NB4 (cell line): ENCODE results near the gene ABCC12.

Source experiments
- DNase-seq: peaks from one replicate; pipeline ENCODE4 v3.0.0; 2010; ENCODE audit warnings: low read depth
- H3K4me3 ChIP-seq: one replicate; pipeline ENCODE4 v1.5.1; 2011; ENCODE audit warnings: mild to moderate bottlenecking, low read depth, low read length, moderate library complexity
- MYC ChIP-seq: IDR thresholded peaks from 2 replicates; pipeline ENCODE4 v1.6.1; 2011; ENCODE audit warnings: low read depth, low read length
- POLR2A ChIP-seq: IDR thresholded peaks from 2 replicates; pipeline ENCODE4 v1.6.1; 2011; ENCODE audit warnings: mild to moderate bottlenecking; ENCODE audit not compliant: insufficient read length; ENCODE audit errors: extremely low read depth
- TF ChIP-seq, protein P1 (sequence below): IDR thresholded peaks from one replicate; pipeline ENCODE4 v1.5.1; 2012; ENCODE audit warnings: low read depth, low read length
- TF ChIP-seq, protein P2 (sequence below): IDR thresholded peaks from 2 replicates; pipeline ENCODE4 v1.6.1; 2011; ENCODE audit warnings: low read depth, low read length

The ABCC12 gene

DNA sequence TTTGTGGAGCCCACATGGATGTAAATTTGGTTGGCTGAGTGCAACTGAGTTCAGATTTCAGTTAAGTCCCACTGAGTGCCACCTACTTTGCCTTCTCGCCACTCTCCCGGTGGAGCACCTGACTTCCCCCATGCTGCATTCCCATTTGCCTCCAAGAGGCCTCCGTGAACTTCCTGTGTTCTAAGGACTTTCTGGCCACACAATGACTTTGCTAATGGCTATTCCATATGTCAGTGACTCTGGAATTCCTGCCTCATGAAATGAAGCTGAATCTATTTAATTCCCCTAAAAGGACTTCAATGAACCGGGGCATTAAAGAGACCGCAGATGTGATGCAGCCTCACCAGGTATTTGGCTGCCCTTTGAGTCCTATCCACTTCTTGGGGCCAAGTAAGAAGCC lies 29.9 kb downstream of the ABCC12 start:
- no peak overlapping the region for H3K4me3 ChIP-seq
- no peak for DNase-seq
- no peak for TF ChIP-seq POLR2A
- TF ChIP-seq, protein P1, sequence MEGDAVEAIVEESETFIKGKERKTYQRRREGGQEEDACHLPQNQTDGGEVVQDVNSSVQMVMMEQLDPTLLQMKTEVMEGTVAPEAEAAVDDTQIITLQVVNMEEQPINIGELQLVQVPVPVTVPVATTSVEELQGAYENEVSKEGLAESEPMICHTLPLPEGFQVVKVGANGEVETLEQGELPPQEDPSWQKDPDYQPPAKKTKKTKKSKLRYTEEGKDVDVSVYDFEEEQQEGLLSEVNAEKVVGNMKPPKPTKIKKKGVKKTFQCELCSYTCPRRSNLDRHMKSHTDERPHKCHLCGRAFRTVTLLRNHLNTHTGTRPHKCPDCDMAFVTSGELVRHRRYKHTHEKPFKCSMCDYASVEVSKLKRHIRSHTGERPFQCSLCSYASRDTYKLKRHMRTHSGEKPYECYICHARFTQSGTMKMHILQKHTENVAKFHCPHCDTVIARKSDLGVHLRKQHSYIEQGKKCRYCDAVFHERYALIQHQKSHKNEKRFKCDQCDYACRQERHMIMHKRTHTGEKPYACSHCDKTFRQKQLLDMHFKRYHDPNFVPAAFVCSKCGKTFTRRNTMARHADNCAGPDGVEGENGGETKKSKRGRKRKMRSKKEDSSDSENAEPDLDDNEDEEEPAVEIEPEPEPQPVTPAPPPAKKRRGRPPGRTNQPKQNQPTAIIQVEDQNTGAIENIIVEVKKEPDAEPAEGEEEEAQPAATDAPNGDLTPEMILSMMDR = no peak
- TF ChIP-seq, protein P2, sequence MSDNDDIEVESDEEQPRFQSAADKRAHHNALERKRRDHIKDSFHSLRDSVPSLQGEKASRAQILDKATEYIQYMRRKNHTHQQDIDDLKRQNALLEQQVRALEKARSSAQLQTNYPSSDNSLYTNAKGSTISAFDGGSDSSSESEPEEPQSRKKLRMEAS = no peak
- TF ChIP-seq MYC = no peak

DNA sequence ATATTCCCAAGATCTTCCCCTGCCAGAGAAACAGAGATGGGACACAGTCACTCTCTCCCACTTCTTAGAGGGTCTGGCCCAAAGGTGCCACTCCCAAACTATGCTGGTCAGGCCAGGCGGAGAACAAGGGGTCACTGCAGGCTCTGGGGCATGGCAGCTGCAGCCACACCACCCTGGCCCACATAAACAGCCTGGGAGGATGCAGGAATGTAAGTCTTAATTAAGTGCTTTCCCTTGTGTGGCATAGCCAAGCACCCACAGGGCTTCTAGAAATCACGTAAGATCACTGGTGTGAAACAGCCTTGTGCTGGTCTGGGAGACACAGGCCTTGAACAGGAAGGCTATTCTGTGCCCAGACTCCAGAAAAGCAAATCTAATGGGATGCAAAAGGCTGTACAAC lies 31.5 kb downstream of the ABCC12 start:
- no peak overlapping the region for H3K4me3 ChIP-seq
- no peak for DNase-seq
- TF ChIP-seq, protein P2 = no peak
- no peak for TF ChIP-seq MYC
- no peak for TF ChIP-seq POLR2A

DNA sequence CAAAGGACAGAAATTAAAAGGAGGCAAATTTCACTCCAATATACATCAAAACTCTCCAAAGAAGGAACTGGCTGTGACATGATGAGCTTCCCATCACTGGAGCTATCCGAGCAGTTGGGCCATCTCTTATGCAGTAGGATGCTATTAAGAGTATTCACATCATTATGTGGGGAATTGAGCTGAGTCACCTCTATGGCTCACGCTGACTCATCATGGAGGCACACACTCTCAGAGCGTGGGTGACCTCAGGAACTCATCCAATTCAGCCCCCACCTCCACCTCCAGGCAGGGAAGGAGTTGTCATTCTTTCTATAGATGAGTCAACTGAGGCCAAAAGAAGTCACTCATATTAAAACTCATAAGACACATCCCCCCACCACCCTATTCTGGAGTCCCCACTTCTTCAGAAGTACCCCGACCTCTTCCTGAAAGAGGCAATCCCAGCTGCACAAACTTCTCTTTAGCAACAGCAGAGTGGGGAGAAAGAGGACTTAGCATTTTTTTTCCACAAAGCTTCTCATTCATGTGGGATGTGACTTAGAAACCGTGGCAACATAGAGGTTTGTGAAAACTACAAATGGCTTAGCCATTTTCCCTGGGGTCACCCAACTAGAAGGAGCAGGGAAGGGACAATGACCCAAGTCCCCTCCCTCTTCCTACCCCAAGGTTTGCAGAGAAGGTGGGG lies 32.5 kb downstream of the ABCC12 start:
- H3K4me3 ChIP-seq = no peak overlapping the region
- DNase-seq = peak; percentile 79
- TF ChIP-seq, protein P1 = no peak

DNA sequence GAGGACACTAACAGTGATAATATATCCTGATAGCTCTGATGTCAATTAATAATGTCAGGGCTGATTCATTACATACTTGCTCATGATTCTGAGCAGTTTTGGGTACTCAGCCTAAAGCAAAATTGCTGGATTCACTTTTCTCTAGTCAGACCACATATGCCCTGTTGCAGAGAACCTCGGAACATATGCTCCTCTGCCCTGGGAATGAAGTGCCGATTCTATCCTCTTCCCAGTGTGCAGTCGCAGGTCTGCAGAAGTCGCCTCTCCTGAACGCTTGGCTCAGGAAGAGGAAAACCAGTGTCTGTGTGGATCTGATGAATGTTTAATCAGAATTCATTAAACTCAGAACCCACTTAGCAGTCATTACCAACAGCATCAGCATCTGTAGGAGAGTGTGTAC lies 34.5 kb downstream of the ABCC12 start:
- no peak overlapping the region for H3K4me3 ChIP-seq
- no peak for DNase-seq
- TF ChIP-seq, protein P2 = no peak

DNA sequence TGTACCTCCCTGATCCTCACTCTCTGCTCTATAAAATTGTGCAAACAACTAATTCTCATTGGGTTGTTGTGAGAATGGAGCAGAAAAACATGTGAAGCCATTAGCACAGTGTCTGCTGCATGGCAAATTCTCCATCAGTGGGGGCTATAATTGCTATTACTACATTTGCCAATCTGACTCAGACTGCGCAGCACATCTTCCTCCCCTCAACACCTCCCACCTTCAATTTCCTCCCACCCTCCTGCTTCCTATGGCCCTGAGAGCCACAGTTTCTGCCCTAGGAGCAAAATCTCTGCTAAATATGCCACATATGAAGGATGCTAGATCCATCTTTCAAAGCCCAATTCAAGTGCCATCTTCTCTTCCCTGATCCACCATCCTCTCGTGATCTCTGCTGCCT lies 37.0 kb downstream of the ABCC12 start:
- no peak overlapping the region for H3K4me3 ChIP-seq
- TF ChIP-seq, protein P1 = no peak
- TF ChIP-seq MYC (no peak), POLR2A (no peak)
- TF ChIP-seq, protein P2 = no peak
- DNase-seq = no peak

DNA sequence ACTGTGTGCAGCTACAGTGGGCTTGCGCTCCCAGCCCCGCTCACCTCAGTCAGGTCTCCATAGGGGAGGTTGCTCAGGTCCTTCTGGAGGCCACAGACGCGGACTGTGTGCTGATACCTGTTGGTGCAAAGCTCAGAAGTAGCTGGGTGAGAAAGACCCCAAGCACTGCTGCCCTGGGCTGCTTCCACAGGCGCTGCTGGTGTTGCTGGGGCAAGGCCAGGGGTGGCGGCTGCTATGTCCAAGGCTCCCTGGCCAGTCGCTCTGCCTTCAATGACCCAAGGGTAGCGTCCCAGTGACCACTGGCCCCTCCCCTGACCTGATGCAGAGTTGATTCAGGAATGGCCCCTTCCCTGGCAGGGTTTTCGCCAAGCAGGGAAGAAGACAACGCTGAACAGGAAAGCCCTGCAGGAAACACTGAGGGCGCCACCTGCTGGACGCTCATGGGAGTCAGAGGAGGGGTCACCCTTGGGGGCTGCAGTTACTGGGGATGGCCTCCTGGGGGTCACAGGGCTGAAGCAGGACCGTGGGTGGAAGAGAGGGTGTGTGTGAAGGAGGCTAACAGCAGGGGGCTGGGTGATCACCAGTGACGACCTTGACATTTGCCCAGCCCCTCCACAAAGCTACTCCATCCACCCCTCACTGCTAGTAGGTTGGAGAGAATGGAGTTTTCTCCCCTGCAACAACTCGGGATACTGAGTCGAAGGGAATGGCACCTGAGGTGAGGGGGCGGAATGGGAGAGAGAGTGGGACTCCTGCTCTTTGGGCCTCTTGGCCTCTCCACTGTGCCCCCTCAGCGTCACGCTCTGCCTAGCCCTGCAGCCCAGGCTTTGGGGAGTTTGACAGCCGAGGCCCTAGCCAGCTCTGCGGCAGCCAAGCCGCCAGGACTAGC lies 38.3 kb downstream of the ABCC12 start:
- DNase-seq = peak; percentile 82
- H3K4me3 ChIP-seq = no peak overlapping the region
- TF ChIP-seq MYC (no peak), POLR2A (no peak)
- TF ChIP-seq, protein P1 = peak; percentile 99
- TF ChIP-seq, protein P2 = 0 out of 2 replicates have a peak, but pooled peaks have one; percentile 32
